H1 (cell line): ENCODE results near the gene OR2M4. TPM values are rescaled to one million over a fixed set of nuclear protein-coding genes. Genes with fewer than 3 reads are reported as not detected.

ENCODE experiments used
- CTCF ChIA-PET: fragments of 300-600 bp; sonication (Branson Sonifier 250); formaldehyde crosslinking; loops from one replicate; lab custom pipeline; 2021; ENCODE audit not compliant: partially characterized antibody; lab: Charles Lee
- POLR2A ChIA-PET: fragments of 300-600 bp; sonication (Branson Sonifier 250); formaldehyde crosslinking; loops from one replicate; lab custom pipeline; 2021; ENCODE audit warnings: inconsistent platforms; ENCODE audit not compliant: partially characterized antibody; lab: Charles Lee
- DNase-seq, 2 experiments: peaks; one replicate each; pipeline versions ENCODE4 v3.0.0 to v3.0.0-alpha.2; 2010 to 2022; ENCODE audit warnings: low spot score in 2 of 2, low read depth in 1 of 2, mixed read lengths in 1 of 2
- FAIRE-seq: peaks from 2 replicates; lab custom pipeline; 2011; peaks lifted over from hg19 to GRCh38; lab: Jason Lieb, UNC
- H2AFZ ChIP-seq: 2 replicates; pipeline ENCODE4 v1.8.1; 2012; ENCODE audit warnings: low read length, inconsistent platforms
- H2AK5ac ChIP-seq: 2 replicates; pipeline ENCODE4 v1.6.1; 2013; ENCODE audit warnings: low read depth, low read length
- H2BK120ac ChIP-seq: replicated peaks from 2 replicates; pipeline ENCODE3; 2013; ENCODE audit warnings: low read depth, low read length, inconsistent platforms
- H2BK12ac ChIP-seq: 2 replicates; pipeline ENCODE4 v1.6.1; 2013; ENCODE audit warnings: low read depth, low read length
- H2BK15ac ChIP-seq: 2 replicates; pipeline ENCODE4 v1.6.1; 2013; ENCODE audit warnings: low read length
- H2BK20ac ChIP-seq: 2 replicates; pipeline ENCODE4 v1.6.1; 2013; ENCODE audit warnings: low read length
- H2BK5ac ChIP-seq: 2 replicates; pipeline ENCODE4 v1.6.1; 2013; ENCODE audit warnings: low read depth, low read length
- H3K14ac ChIP-seq: 2 replicates; pipeline ENCODE4 v1.6.1; 2013; ENCODE audit warnings: inconsistent platforms; ENCODE audit not compliant: insufficient read length
- H3K18ac ChIP-seq: 2 replicates; pipeline ENCODE4 v1.6.1; 2013; ENCODE audit warnings: low read length; ENCODE audit errors: extremely low read depth
- H3K23ac ChIP-seq: 2 replicates; pipeline ENCODE4 v1.6.1; 2013; ENCODE audit warnings: inconsistent platforms; ENCODE audit not compliant: insufficient read length
- H3K23me2 ChIP-seq: 2 replicates; pipeline ENCODE4 v1.6.1; 2013; ENCODE audit warnings: low read depth, low read length
- H3K27ac ChIP-seq: 2 replicates; pipeline ENCODE4 v1.6.1; 2011; ENCODE audit warnings: low read depth, low read length, inconsistent platforms
- H3K27me3 ChIP-seq, 4 experiments: replicated peaks in 1 of 4; 1 replicate in 1 of 4; 2 replicates in 3 of 4; pipeline versions ENCODE4 v1.6.1 to v1.8.1; 2011 to 2013; ENCODE audit warnings: low read length in 3 of 4, mild to moderate bottlenecking in 3 of 4, inconsistent platforms in 2 of 4, mixed read lengths in 2 of 4, moderate library complexity in 1 of 4; ENCODE audit not compliant: control insufficient read depth in 3 of 4, insufficient read depth in 3 of 4; ENCODE audit errors: extremely low read depth in 1 of 4
- H3K36me3 ChIP-seq, 4 experiments: 2 replicates each; pipeline versions ENCODE4 v1.6.1 to v1.8.1; 2011 to 2013; ENCODE audit warnings: mild to moderate bottlenecking in 4 of 4, low read length in 3 of 4, moderate library complexity in 2 of 4, control low read depth in 1 of 4, inconsistent platforms in 1 of 4; ENCODE audit not compliant: insufficient read depth in 4 of 4, control insufficient read depth in 2 of 4
- H3K4ac ChIP-seq: replicated peaks from 2 replicates; pipeline ENCODE3; 2013; ENCODE audit warnings: low read length, low read depth, mixed read lengths, inconsistent platforms; ENCODE audit not compliant: insufficient read length
- H3K4me1 ChIP-seq, 4 experiments: replicated peaks in 1 of 4; 1 replicate in 1 of 4; 2 replicates in 3 of 4; pipeline versions ENCODE4 v1.6.1 to v1.8.1; 2011 to 2013; ENCODE audit warnings: low read length in 3 of 4, inconsistent platforms in 2 of 4, mixed read lengths in 1 of 4; ENCODE audit not compliant: insufficient read depth in 4 of 4, control insufficient read depth in 3 of 4
- H3K4me2 ChIP-seq, 2 experiments: 2 replicates each; pipeline versions ENCODE4 v1.6.1 to v1.8.1; 2011 to 2013; ENCODE audit warnings: low read depth in 2 of 2, low read length in 2 of 2, control low read depth in 1 of 2, inconsistent platforms in 1 of 2, mild to moderate bottlenecking in 1 of 2; ENCODE audit not compliant: insufficient read depth in 1 of 2
- H3K4me3 ChIP-seq, 4 experiments: fragments of 200-600, 300-600 bp in 1 of 4; sonication (generic), shearing (Covaris generic), sonication (Bioruptor Twin) in 1 of 4; 2 replicates each; pipeline versions ENCODE4 v1.5.1 to v1.8.1; 2011 to 2016; ENCODE audit warnings: low read length in 4 of 4, low read depth in 3 of 4, control low read depth in 2 of 4, inconsistent platforms in 2 of 4, mild to moderate bottlenecking in 2 of 4, mixed read lengths in 1 of 4, moderate library complexity in 1 of 4; ENCODE audit not compliant: insufficient read depth in 2 of 4; ENCODE audit errors: extremely low read depth in 1 of 4
- H3K56ac ChIP-seq: replicated peaks from 2 replicates; pipeline ENCODE3; 2013; ENCODE audit warnings: low read depth, mild to moderate bottlenecking, mixed read lengths, low read length, inconsistent platforms; ENCODE audit not compliant: insufficient read length
- H3K79me1 ChIP-seq: 2 replicates; pipeline ENCODE4 v1.6.1; 2013; ENCODE audit warnings: low read depth, low read length, control low read depth
- H3K79me2 ChIP-seq, 2 experiments: 2 replicates each; pipeline versions ENCODE4 v1.6.1 to v1.8.1; 2012 to 2013; ENCODE audit warnings: low read length in 2 of 2, mild to moderate bottlenecking in 2 of 2, inconsistent platforms in 1 of 2; ENCODE audit not compliant: insufficient read depth in 2 of 2, control insufficient read depth in 1 of 2
- H3K9ac ChIP-seq, 4 experiments: replicated peaks in 1 of 4; 1 replicate in 1 of 4; 2 replicates in 3 of 4; pipeline versions ENCODE4 v1.6.1 to v1.8.1; 2011 to 2013; ENCODE audit warnings: low read depth in 3 of 4, low read length in 3 of 4, control low read depth in 2 of 4, mild to moderate bottlenecking in 2 of 4, moderate library complexity in 2 of 4, inconsistent platforms in 1 of 4; ENCODE audit errors: extremely low read depth in 1 of 4
- H3K9me3 ChIP-seq, 2 experiments: 2 replicates each; pipeline versions ENCODE4 v1.6.1 to v1.8.1; 2012 to 2013; ENCODE audit warnings: mild to moderate bottlenecking in 2 of 2, moderate library complexity in 2 of 2, control low read depth in 1 of 2, inconsistent platforms in 1 of 2, low read depth in 1 of 2, low read length in 1 of 2, mixed read lengths in 1 of 2; ENCODE audit not compliant: insufficient read depth in 2 of 2
- H4K20me1 ChIP-seq, 2 experiments: replicated peaks in 1 of 2; 2 replicates each; pipeline versions ENCODE3 to v1.8.1; 2011 to 2013; ENCODE audit warnings: inconsistent platforms in 2 of 2, low read length in 2 of 2, mild to moderate bottlenecking in 1 of 2; ENCODE audit not compliant: insufficient read depth in 2 of 2, control insufficient read depth in 1 of 2
- H4K5ac ChIP-seq: 2 replicates; pipeline ENCODE4 v1.6.1; 2013; ENCODE audit warnings: low read length, low read depth, mixed read lengths, inconsistent platforms; ENCODE audit not compliant: insufficient read length
- H4K8ac ChIP-seq: 2 replicates; pipeline ENCODE4 v1.8.0; 2013; ENCODE audit warnings: mild to moderate bottlenecking, moderate library complexity, low read length, inconsistent platforms; ENCODE audit not compliant: insufficient read depth; ENCODE audit errors: extremely low read depth
- H4K91ac ChIP-seq: replicated peaks from 2 replicates; pipeline ENCODE3; 2013; ENCODE audit warnings: low read length, mixed read lengths, inconsistent platforms; ENCODE audit not compliant: insufficient read length
- ATF2 ChIP-seq: IDR thresholded peaks from 2 replicates; pipeline ENCODE4 v1.6.1; 2012; ENCODE audit warnings: low read length, inconsistent platforms
- BACH1 ChIP-seq: IDR thresholded peaks from 2 replicates; pipeline ENCODE4 v1.6.1; 2012; ENCODE audit warnings: low read length, improper control_type of control experiment
- FOSL1 ChIP-seq: IDR thresholded peaks from 2 replicates; pipeline ENCODE4 v1.6.1; 2011; ENCODE audit warnings: mild to moderate bottlenecking, low read depth, low read length, moderate library complexity; ENCODE audit not compliant: insufficient read depth
- HDAC6 ChIP-seq: IDR thresholded peaks from one replicate; pipeline ENCODE4 v1.7.1; 2012; ENCODE audit warnings: low read depth, mild to moderate bottlenecking, inconsistent platforms, low read length, moderate library complexity
- JUND ChIP-seq: IDR thresholded peaks from 2 replicates; pipeline ENCODE4 v1.6.1; 2011; ENCODE audit warnings: mild to moderate bottlenecking, improper control_type of control experiment, low read length
- KDM1A ChIP-seq: fragments of 200-600, 300-600 bp; sonication (generic); IDR thresholded peaks from 2 replicates; pipeline ENCODE4 v1.7.1; 2016; ENCODE audit warnings: mild to moderate bottlenecking, low read length, borderline replicate concordance
- MAFK ChIP-seq: IDR thresholded peaks from 2 replicates; pipeline ENCODE4 v1.6.1; 2012; ENCODE audit warnings: low read depth, mild to moderate bottlenecking, improper control_type of control experiment, low read length
- SIN3A ChIP-seq, 2 experiments: IDR thresholded peaks in 1 of 2; conservative IDR thresholded peaks in 1 of 2; 2 replicates each; pipeline ENCODE4 v1.6.1; 2011 to 2012; ENCODE audit warnings: low read length in 2 of 2, improper control_type of control experiment in 1 of 2, low read depth in 1 of 2, mild to moderate bottlenecking in 1 of 2
- WGBS, 2 experiments: shearing (Covaris generic) in 1 of 2; methylation state at CpG; one replicate each; pipeline versions ENCODE4 v1.1.6 to v1.1.7; 2013 to 2015; ENCODE audit warnings: low lambda C conversion rate in 2 of 2, mixed read lengths in 2 of 2, inconsistent platforms in 1 of 2, low coverage in 1 of 2, missing lambda C conversion rate in 1 of 2; ENCODE audit not compliant: insufficient replicate concordance in 2 of 2, insufficient coverage in 1 of 2, insufficient read length in 1 of 2; ENCODE audit errors: extremely low coverage in 1 of 2, missing lambda C conversion rate in 1 of 2; 5-methylcytosine and 5-hydroxymethylcytosine counted together
- polyA plus RNA-seq, 7 experiments: library from polyadenylated mRNA; depleted of rRNA in 3 of 7; stranded (reverse) in 5 of 7; unstranded in 2 of 7; fragments of >200 nt in 5 of 7; fragments of 200-250 nt in 2 of 7; gene quantifications; 1 replicate in 5 of 7; 2 replicates in 1 of 7; 4 replicates in 1 of 7; pipeline versions ENCODE4 v1.2.1 to v1.2.3, GENCODE V29; 2011 to 2013; ENCODE audit warnings: missing spikeins in 2 of 7, mixed read lengths in 2 of 7
- total RNA-seq: library from RNA; stranded (reverse); fragmentation: NEBNext Ultra II Directional; extraction: Animal tissue kit (Norgen Biotek cat#: 25700); gene quantifications from 2 replicates; pipeline ENCODE4 v1.2.1, GENCODE V29; 2021

OR2M4 gene
- total and polyA plus RNA-seq, 2 of the 8 experiments (the other 6 are each of a cell fraction or from before 2014, with no cell fraction given), result not detected

- Histone ChIP-seq H2AFZ (no peak overlapping the region), H3K4me3 (no peak overlapping the region), H3K9me3 (peaks cover 45 to 49% of the 10 kb centered on the region in 2 experiments), H2BK12ac (no peak overlapping the region), H4K20me1 (no peaks in the 10 kb centered on the region), H4K5ac (no peak overlapping the region), H3K27me3 (no peaks in the 10 kb centered on the region), H2BK20ac (no peak overlapping the region), H3K79me2 (no peaks in the 10 kb centered on the region), H3K36me3 (no peaks in the 10 kb centered on the region), H3K4me1 (no peaks in the 10 kb centered on the region), H3K56ac (no peak overlapping the region), H3K4ac (no peak overlapping the region), H3K18ac (no peak overlapping the region), H3K9ac (no peak overlapping the region), H3K79me1 (no peaks in the 10 kb centered on the region), H4K91ac (no peak overlapping the region), H3K14ac (no peak overlapping the region), H2BK15ac (no peak overlapping the region), H2AK5ac (no peak overlapping the region), H2BK120ac (no peak overlapping the region), H4K8ac (no peak overlapping the region), H3K23ac (no peak overlapping the region), H2BK5ac (no peak overlapping the region), H3K23me2 (no peaks in the 10 kb centered on the region), H3K27ac (no peak overlapping the region), H3K4me2 (no peak overlapping the region)
- DNase-seq (no peak), FAIRE-seq (no peak)
- CTCF ChIA-PET, result no interaction called here
- WGBS, 2 experiments, result 88% methylated on average over 1 of the region's 1 CpG; no CpG with 5 or more reads in 1 of the 2 experiments
- POLR2A ChIA-PET, result no interaction called here
- TF ChIP-seq BACH1 (no peak), HDAC6 (no peak), JUND (no peak), SIN3A (conservative IDR thresholded peaks at IDR 0.05 in 1 of 2, IDR thresholded peaks at IDR 0.05 in 1 of 2; ENCODE audit: low read depth in 1 of 2, low read length in 2 of 2) (no peak), ATF2 (no peak), MAFK (peak; percentile 28; the same call in 1 of the 2 replicates), FOSL1 (no peak), KDM1A (no peak)
Observed at GRCh38 chr1:248215880-248216279, 15.3 kb upstream of the OR2M4 start.
